ENCODE measurements around the gene HOOK2. TPM values are rescaled to one million over a fixed set of nuclear protein-coding genes. Genes with fewer than 3 reads are reported as not detected.

Gene HOOK2
- total and polyA plus RNA-seq, 9 of the 15 experiments (the other 6 are each of a cell fraction or from before 2014, with no cell fraction given) = 1.3 to 17.2 (median 9.9) TPM

- TF ChIP-seq DACH1 (IDR thresholded peaks at IDR 0.05; ENCODE audit: partially characterized antibody) (peak; percentile 41), ZMIZ1 (IDR thresholded peaks at IDR 0.05; ENCODE audit: low read depth in 2 of 2, low read length in 2 of 2) (no peak), ZSCAN32 (CRISPR knock-in tag; IDR thresholded peaks at IDR 0.05) (no peak)
Observed at GRCh38 chr19:12779162-12779993, 4.0 kb upstream of the HOOK2 start (continued).

GRCh38 chr19:12778905-12779161 lies 3.5 kb upstream of the HOOK2 start:
- Histone ChIP-seq H3K4me1 (replicated peaks in 1 of 2; ENCODE audit: control insufficient read depth in 2 of 2, insufficient read depth in 2 of 2, low read length in 2 of 2) (peaks cover 35 to 70% of the 10 kb centered on the region in 2 experiments), H3K9me3 (replicated peaks; ENCODE audit: control insufficient read depth, insufficient read depth, low read depth, low read length) (no peaks in the 10 kb centered on the region), H2AFZ (ENCODE audit: low read depth, low read length) (peak overlapping the region; percentile 83), H3K27ac (ENCODE audit: extremely low read depth, low read depth, low read length) (peak overlapping the region; percentile 68), H3K9me1 (ENCODE audit: control insufficient read depth, insufficient read depth, low read length) (no peaks in the 10 kb centered on the region), H3K9ac (ENCODE audit: insufficient read depth in 1 of 2, low read depth in 2 of 2, low read length in 2 of 2) (peak overlapping the region; percentile 59 to 89), H4K20me1 (replicated peaks; ENCODE audit: control insufficient read depth, insufficient read depth, low read length) (no peaks in the 10 kb centered on the region), H3K36me3 (ENCODE audit: control insufficient read depth, insufficient read depth, low read length) (no peaks in the 10 kb centered on the region), H3K79me2 (ENCODE audit: control insufficient read depth, insufficient read depth, low read length) (peaks cover 6% of the 10 kb centered on the region; the same call in 1 of the 3 replicates), H3K4me3 (peak overlapping the region; percentile 37), H3K27me3 (ENCODE audit: control insufficient read depth in 2 of 2, insufficient read depth in 2 of 2, low read length in 2 of 2) (no peaks in the 10 kb centered on the region), H3K4me2 (ENCODE audit: insufficient read depth, low read length) (peak overlapping the region; percentile 85)
- in situ Hi-C loops (cut with MboI) (no loop called here), intact Hi-C loops (cut with micrococcal nuclease) (loop anchor here (5.0 kb wide), 1 partner anchor 63 kb away; no protein-coding TSS in a partner anchor)
- CTCF ChIA-PET (ENCODE audit: low intra/inter-chr PET ratio) = no interaction called here
- FAIRE-seq (no peak), ATAC-seq (no peak), DNase-seq (ENCODE audit: extremely low read depth in 1 of 4, low spot score in 3 of 4) (no peak)
- POLR2A ChIA-PET = interaction anchor here (0.6 to 4.1 kb wide), 7 partner anchors 10 to 69 kb away, joined by 3 to 44 read pairs (median 4); partner anchors contain the start of genes GET3 and JUNB
- TSS peak; percentile 78 for BruUV-seq (replicated peaks)
- whole genome bisulfite sequencing (ENCODE audit: insufficient coverage, low coverage, missing lambda C conversion rate) = 14% methylated on average over 6 of the region's 6 CpGs
- TF ChIP-seq CHD2 (IDR thresholded peaks at IDR 0.05; ENCODE audit: low read depth, low read length) (0 out of 2 replicates have a peak, but pooled peaks have one; percentile 5), BCLAF1 (IDR thresholded peaks at IDR 0.05; ENCODE audit: borderline replicate concordance in 1 of 2, control insufficient read depth in 1 of 2, low read depth in 2 of 2, low read length in 1 of 2) (no peak), TAF9B (IDR thresholded peaks at IDR 0.05; ENCODE audit: partially characterized antibody) (peak; percentile 48), PHF8 (IDR thresholded peaks at IDR 0.05; ENCODE audit: borderline replicate concordance, low read length) (peak; percentile 27; the same call in 1 of the 2 replicates), ZNF766 (CRISPR knock-in tag; conservative IDR thresholded peaks at IDR 0.05) (no peak), MTA1 (IDR thresholded peaks at IDR 0.05; ENCODE audit: borderline replicate concordance) (0 out of 2 replicates have a peak, but pooled peaks have one; percentile 7)
